Activated gamma-delta T cell treated with anti-CD3 and anti-CD28 coated beads, Interleukin-2, amount 50 U/mL, for 16 hours (primary cell): ENCODE measurements around the gene ABR.
"Not testable (repeated sequence)": the region's sequence is repeated elsewhere in the genome, so short reads cannot be mapped to it uniquely, and the experiment has no call there.

Experiments
- DNase-seq: peaks from one replicate; pipeline ENCODE4 v3.0.0-alpha.2; 2020; ENCODE audit warnings: low read depth

ABR gene

DNA sequence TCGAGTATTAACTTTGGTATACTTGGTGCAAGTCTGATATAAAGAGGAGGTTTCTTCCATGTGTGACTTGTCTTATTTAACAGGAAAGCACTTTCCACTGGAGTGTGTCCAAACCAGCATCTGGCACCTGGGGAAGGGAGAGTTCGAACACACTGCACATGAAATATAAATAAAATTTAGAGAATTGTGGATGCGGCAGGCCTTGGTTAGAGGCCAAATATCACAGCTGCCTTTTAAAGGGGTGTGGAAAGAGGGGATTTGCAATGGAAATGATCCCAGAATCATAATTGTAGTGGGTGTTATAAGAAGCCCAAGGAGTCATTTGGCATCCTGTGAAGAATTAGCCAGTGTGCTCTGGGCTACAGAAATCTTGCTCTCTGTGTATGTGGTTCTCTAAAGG, 195.9 kb downstream of the ABR start:
- no peak for DNase-seq

- DNase-seq, result no peak
Measured at GRCh38 chr17:981292-981658, 198.5 kb downstream of the ABR start.

GRCh38 chr17:980406-981291, 199.1 kb downstream of the ABR start:
- DNase-seq, result peak; percentile 52

GRCh38 chr17:979539-980405, 200.0 kb downstream of the ABR start, which contains the start of gene NXN:
TSS of gene NXN (minus strand) at chr17:979776.
- peak; percentile 86 for DNase-seq

DNA sequence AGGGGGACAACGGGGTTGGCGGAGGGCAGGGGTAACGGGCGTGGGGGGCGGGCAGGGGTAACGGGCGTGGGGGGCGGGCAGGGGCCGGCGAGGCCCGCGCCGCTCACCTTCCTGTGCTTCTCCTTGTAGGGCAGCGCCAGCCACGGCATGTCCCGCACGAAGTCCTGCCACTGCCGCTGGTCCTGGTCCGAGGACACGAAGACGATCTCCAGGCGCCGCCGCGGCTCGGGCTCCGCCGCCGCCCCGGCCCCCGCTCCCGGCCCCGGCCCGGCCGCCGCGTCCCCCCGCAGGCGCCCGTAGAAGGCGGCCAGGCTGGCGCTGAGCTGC, 200.6 kb downstream of the ABR start:
- no peak for DNase-seq

DNA sequence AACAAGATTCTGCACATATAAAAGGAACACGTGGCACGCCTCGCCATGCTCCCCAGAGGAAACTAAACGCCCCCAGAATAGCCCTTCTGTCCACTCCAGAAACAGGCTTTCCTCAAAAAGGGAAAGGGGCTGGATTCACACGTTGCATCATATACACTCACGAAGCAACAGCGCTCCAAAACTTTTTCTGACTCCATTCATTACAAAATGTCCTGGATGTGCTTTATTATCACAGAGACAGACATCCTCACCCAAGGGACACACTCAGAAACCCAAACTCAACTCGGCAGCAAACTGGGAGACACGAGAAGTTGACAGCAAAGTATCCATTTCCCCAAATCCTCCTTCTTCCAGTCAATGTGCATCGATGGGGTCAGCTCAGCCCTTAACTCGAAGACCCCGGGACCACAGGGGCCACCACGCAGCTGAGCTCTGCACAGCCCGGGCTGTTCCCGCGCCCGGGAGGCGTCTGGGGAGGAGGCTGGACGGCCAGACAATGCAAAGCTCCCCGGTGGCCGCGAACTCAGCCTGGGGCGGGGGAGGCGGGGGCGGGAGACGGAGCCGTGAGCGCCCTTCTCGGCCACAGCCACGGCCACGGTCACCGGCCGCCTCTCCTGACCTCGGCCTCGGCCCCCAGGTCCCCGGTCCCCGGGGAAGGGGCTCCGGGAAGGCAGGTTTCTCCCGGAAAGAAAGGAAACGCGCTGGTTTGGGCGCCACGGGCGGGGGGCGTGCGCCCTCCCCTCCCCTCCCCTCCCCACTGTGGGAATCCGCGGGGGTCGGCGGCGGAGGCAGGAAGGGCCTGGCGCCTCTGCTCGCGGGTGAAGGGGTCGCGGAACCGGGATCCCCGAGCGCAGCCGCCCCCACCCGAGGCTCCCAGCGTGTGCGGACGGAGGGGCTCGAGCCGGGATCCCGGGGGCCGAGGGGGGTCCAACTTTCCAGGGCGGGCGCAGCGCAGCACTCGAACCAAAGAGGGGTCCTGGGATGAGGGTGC, 201.4 kb downstream of the ABR start:
- no peak for DNase-seq

GRCh38 chr17:977166-977565, 202.6 kb downstream of the ABR start:
- DNase-seq, result no peak

DNA sequence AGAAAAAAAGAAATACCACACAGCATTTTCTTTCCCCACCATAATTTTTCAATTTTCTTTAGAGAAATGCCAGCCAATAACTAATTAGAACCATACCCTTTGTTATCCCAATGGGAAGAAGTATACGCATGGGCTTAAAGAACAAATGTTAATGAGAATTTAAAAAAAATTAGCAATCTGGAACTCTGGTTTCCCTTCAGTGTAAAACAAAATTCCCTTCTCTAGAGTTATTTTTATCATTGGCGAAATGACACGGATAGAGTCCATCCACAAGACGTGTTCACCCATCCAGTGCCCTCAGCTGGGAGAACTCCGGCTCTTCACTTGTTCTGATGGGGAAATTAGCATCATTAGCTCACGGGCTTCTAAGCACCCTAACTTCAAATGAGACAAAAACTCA, 203.5 kb downstream of the ABR start:
- no peak for DNase-seq

DNA sequence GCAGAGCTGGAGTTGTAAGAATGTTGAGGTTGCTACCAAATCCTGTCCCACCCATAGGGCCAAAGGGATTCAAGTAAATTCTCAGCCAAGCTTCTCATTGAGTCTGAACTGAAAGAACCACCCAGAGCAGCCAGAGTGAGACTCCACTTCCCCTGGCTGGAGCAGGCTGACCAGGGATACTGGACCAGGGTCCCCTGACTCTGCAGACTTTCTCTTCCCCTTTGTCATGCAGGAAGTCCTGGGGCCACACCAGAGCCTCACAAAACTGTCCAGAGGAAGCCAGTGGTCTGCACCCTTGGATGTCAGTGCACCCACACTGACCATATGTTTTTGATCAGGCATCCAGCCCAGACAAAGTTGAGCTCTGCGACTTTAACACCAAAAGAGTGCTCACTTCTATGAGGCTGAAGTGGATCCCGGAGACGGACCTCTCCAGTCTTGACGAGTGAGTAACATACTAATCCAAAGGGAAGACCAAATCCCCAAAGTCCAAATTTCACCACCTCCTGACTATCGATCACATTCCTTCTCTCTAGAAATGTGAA, 204.3 kb downstream of the ABR start:
- no peak for DNase-seq

GRCh38 chr17:974778-975177, 205.0 kb downstream of the ABR start:
- DNase-seq, result not testable (repeated sequence)

DNA sequence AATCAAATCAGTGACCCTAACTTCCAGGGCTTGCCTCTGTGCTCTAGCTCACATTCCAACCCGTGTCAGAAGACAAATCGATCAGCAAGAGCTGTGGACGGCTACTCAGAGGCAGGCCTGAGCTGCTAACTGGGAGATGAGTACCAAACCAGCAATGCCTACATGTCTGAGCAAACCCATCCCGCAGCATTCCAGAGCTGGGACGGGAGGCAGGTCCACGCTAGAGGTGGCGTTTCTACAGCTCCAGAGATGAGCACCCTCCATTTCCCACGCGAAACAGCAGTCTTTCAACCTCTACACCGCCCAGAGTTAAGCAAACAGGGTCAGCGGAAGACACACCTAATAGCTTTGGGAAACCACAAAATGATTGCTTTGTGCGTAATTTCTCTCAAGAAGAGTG, 206.7 kb downstream of the ABR start:
- no peak for DNase-seq

DNA sequence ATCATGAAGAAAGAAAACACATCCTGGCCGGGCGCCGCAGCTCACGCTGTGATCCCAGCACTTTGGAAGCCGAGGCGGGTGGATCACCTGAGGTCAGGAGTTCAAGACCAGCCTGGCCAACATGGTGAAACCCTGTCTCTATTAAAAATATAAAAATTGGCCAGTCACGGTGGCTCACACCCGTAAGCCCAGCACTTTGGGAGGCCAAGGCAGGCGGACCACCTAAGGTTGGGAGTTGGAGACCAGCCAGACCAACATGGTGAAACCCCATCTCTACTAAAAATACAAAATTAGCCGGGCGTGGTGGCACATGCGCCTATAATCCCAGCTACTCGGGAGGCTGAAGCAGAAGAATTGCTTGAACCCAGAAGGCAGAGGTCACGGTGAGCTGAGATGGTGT, 207.9 kb downstream of the ABR start:
- DNase-seq, result not testable (repeated sequence)

GRCh38 chr17:970364-970763, 209.4 kb downstream of the ABR start:
- DNase-seq, result no peak

- no peak for DNase-seq
Measured at GRCh38 chr17:969811-970355, 209.9 kb downstream of the ABR start.

- no peak for DNase-seq
Measured at GRCh38 chr17:968812-969730, 210.7 kb downstream of the ABR start.

GRCh38 chr17:967122-967521, 212.7 kb downstream of the ABR start:
- no peak for DNase-seq

DNA sequence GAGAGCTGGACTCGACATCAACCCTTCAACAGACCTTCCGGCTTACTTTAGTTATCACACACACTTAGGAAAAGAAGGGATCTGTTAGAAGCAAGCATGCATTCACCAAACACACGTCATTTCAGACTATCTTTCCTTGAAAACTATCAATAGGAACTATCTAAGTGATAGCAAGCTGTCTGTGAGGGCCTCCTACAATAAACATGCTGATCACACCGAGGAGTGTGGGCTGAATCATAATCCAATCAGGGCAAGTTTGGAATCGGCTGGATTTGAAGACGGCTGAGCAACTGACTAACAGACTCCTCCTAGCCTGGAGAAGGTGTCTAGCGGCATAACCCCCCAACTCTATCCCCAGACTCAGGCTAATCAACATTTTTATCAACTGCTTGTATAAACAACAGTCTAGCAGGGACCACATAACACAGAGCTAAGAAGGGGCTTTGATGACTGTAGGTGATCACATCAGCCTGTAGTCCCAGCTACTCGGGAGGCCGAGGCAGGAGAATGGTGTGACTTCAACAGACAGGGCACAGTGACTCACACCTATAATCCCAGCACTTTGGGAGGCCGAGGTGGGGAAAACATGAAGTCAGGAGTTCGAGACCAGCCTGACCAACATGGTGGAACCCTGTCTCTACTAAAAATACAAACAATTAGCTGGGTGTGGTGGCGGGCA, 214.3 kb downstream of the ABR start:
- no peak for DNase-seq

- DNase-seq, result no peak
Measured at GRCh38 chr17:964876-965275, 214.9 kb downstream of the ABR start.

- no peak for DNase-seq
Measured at GRCh38 chr17:962670-963069, 217.1 kb downstream of the ABR start.

DNA sequence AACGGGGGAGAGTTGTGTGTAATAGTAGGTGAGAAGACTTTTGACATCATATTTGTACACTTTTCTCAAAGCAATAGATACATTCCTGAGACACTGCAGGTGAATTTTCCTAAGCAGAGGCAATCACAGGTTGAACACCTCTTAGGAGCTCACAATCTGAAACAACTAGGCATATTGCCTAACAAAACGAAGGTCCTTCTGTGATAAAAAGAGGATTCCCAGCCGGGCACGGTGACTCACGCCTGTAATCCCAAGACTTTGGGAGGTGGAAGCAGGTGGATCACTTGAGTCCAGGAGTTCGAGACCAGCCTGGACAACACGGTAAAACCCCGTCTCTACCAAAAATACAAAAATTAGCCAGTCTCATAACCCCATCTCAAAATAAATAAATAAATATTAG, 217.6 kb downstream of the ABR start:
- no peak for DNase-seq
